Ovary (tissue), 9 donors: ENCODE data around the gene CSTB. TPM values are rescaled to one million over a fixed set of nuclear protein-coding genes. Genes with fewer than 3 reads are reported as not detected.

Experiments
- DNase-seq, 5 donors: peaks; one replicate each; pipeline ENCODE4 v3.0.0-alpha.2; 2019 to 2020
- H3K27ac ChIP-seq, 2 donors: fragments of 200-600 bp; one replicate each; pipeline versions ENCODE4 v1.5.1 to v1.8.0; 2019 to 2022
- H3K27me3 ChIP-seq: fragments of 200-600 bp; one replicate; pipeline ENCODE4 v1.8.0; 2022
- H3K36me3 ChIP-seq: fragments of 200-600 bp; sonication (generic); one replicate; pipeline ENCODE4 v1.5.1; 2019
- H3K4me1 ChIP-seq: one replicate; pipeline ENCODE4 v1.8.1; 2013; ENCODE audit warnings: mild to moderate bottlenecking, moderate library complexity; ENCODE audit not compliant: insufficient read depth
- H3K4me3 ChIP-seq: fragments of 200-600 bp; sonication (generic); one replicate; pipeline ENCODE4 v1.5.1; 2017
- H3K9me3 ChIP-seq, 2 donors: fragments of 200-600 bp in 1 of 2; sonication (generic) in 1 of 2; one replicate each; pipeline versions ENCODE4 v1.5.1 to v1.8.1; 2013 to 2019; ENCODE audit warnings: mild to moderate bottlenecking in 1 of 2, moderate library complexity in 1 of 2
- CTCF ChIP-seq, 3 donors: fragments of 450-650 bp in 2 of 3; fragments of 200-600 bp in 1 of 3; IDR thresholded peaks; one replicate each; pipeline versions ENCODE4 v1.5.1 to v1.8.0; 2016 to 2022; ENCODE audit warnings: antibody characterized with exemption in 3 of 3, mild to moderate bottlenecking in 1 of 3
- EP300 ChIP-seq: sonication (generic); formaldehyde crosslinking; IDR thresholded peaks from one replicate; pipeline ENCODE4 v1.6.1; 2017; ENCODE audit warnings: antibody characterized with exemption
- POLR2A ChIP-seq: fragments of 450-650 bp; IDR thresholded peaks from one replicate; pipeline ENCODE4 v1.6.1; 2017; ENCODE audit warnings: antibody characterized with exemption, mild to moderate bottlenecking, moderate library complexity
- WGBS, 3 donors: extraction: QIAGEN DNeasy Blood & Tissue Kit in 1 of 3; methylation state at CpG; one replicate each; pipeline versions ENCODE4 v1.1.5 to v1.1.7; 2013 to 2017; 5-methylcytosine and 5-hydroxymethylcytosine counted together
- intact Hi-C, 4 donors: fragments of 100-400 bp; cut with DNase I; formaldehyde crosslinking; loops; one replicate each; pipeline versions ENCODE4 v1.11.0 to v1.15.1; 2022 to 2023
- polyA plus RNA-seq, 2 donors: library from polyadenylated mRNA; stranded (reverse); fragments of 200-250 nt in 1 of 2; fragments of 350-450 nt in 1 of 2; fragmentation: Illumina TruSeq in 1 of 2; extraction: RNeasy Lipid Tissue Mini Kit (QIAGEN cat#74804) in 1 of 2; gene quantifications; one replicate each; pipeline ENCODE4 v1.2.3, GENCODE V29; 2013 to 2014
- total RNA-seq, 7 donors: library from RNA; depleted of rRNA in 2 of 7; stranded (reverse); fragments of >200 nt in 2 of 7; fragmentation: NEBNext Ultra II Directional in 3 of 7; extraction: Animal tissue kit (Norgen Biotek cat#: 25700) in 3 of 7; gene quantifications; one replicate each; pipeline versions ENCODE4 v1.1.0 to v1.2.4, GENCODE V29; 2016 to 2023
- donor health status: DM: no; HTN: no; CAD: no; lungs with moderate emphysema.
- donor health status: DM: no; HTN: no; CAD: no.
- donor health status: Bipolar disorder and iron deficiency.
- donor health status: DM: yes; HTN: yes; CAD: no.
- donor health status: DM: no; HTN: no; CAD: no.
- donor health status: DM: yes; HTN: yes; CAD: no.

The CSTB gene
- total and polyA plus RNA-seq, 9 donors, result 7.2 to 81.8 (median 37.4) TPM

- peak overlapping the region in 1 of 2 donors; percentile 27 for H3K27ac ChIP-seq
- no peaks in the 10 kb centered on the region for H3K9me3 ChIP-seq
- peaks cover 28% of the 10 kb centered on the region for H3K4me1 ChIP-seq
- intact Hi-C loops, result loop anchor here in 3 of 4 donors (5.0 to 10.0 kb wide), 4 partner anchors 166 to 493 kb away; partner anchors contain the start of gene PFKL (in 1 of the 3)
- WGBS, 3 donors, result 64 to 68% (median 64%) methylated on average over 24 of the region's 24 CpGs
- no peak overlapping the region for H3K4me3 ChIP-seq
- no peaks in the 10 kb centered on the region for H3K27me3 ChIP-seq
- DNase-seq, result no peak
- H3K36me3 ChIP-seq, result no peaks in the 10 kb centered on the region
- TF ChIP-seq EP300 (no peak), CTCF (IDR thresholded peaks at IDR 0.05) (no peak), POLR2A (no peak)
Measured at GRCh38 chr21:43811262-43812105, 35.4 kb upstream of the CSTB start.

- WGBS, 3 donors, result 8 to 10% (median 10%) methylated on average over 21 to 23 of the region's 23 CpGs
- DNase-seq, result peak; percentile 71 to 90 (median 84)
- intact Hi-C loops, result loop anchor here in 3 of 4 donors (5.0 to 10.0 kb wide), 4 partner anchors 167 to 494 kb away; partner anchors contain the start of gene PFKL (in 1 of the 3)
Measured at GRCh38 chr21:43810505-43811261, 34.6 kb upstream of the CSTB start.

DNA sequence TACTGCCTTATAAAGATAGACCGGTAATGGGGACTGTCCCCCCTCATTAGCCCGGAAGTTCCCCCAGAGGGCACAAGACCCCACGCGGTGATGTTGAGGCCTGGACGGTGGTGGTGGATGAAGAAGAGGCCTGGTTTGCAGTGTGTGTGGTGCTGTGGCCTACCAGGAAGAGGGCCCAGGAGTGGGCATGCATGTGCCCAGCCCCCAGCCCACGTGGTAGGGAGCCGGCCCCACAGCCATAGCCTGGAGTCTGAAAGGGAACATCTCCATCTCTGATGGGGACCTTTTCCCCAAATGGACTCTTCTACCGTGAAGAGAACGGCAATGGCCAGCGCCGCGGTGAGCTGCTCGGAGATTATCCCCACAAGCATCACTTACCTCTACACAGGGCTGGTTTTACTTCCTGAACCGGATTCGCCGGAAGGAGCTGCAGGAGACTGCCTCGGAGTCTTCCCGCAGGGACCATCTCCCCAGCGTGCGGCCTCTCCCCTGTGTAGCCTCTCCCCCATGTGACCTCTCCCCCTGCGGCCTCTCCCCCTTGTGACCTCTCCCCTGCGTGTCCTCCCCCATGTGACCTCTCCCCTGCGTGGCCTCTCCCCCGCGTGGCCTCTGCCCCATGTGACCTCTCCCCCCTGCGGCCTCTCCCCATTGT is 33.9 kb upstream of the CSTB start:
- no peaks in the 10 kb centered on the region for H3K9me3 ChIP-seq
- peak overlapping the region in 1 of 2 donors; percentile 31 for H3K27ac ChIP-seq
- H3K4me3 ChIP-seq, result no peak overlapping the region
- peaks cover 28% of the 10 kb centered on the region for H3K4me1 ChIP-seq
- DNase-seq, result no peak
- TF ChIP-seq CTCF (IDR thresholded peaks at IDR 0.05) (no peak), EP300 (no peak), POLR2A (no peak)
- H3K36me3 ChIP-seq, result no peaks in the 10 kb centered on the region
- no peaks in the 10 kb centered on the region for H3K27me3 ChIP-seq
- intact Hi-C loops, result loop anchor here in 3 of 4 donors (5.0 to 10.0 kb wide), 4 partner anchors 167 to 495 kb away; partner anchors contain the start of gene PFKL (in 1 of the 3)
- WGBS, 3 donors, result 40 to 52% (median 43%) methylated on average over 25 to 26 of the region's 26 CpGs

More at GRCh38 chr21:43810505-43811261, 34.6 kb upstream of the CSTB start:
- Histone ChIP-seq H3K9me3 (no peaks in the 10 kb centered on the region), H3K4me3 (no peak overlapping the region), H3K27ac (no peak overlapping the region), H3K27me3 (no peaks in the 10 kb centered on the region), H3K4me1 (peaks cover 28% of the 10 kb centered on the region), H3K36me3 (no peaks in the 10 kb centered on the region)
- no peak for TF ChIP-seq POLR2A
- no peak for TF ChIP-seq EP300
- TF ChIP-seq CTCF (IDR thresholded peaks at IDR 0.05), result peak; percentile 83 to 90 (median 89)

GRCh38 chr21:43809346-43809799 is 33.3 kb upstream of the CSTB start:
- intact Hi-C loops, result no loop called here
- 31 to 78% (median 50%) methylated on average over 16 of the region's 16 CpGs for WGBS, 3 donors
- peak overlapping the region in 1 of 2 donors; percentile 31 for H3K27ac ChIP-seq
- H3K9me3 ChIP-seq, result no peaks in the 10 kb centered on the region
- peak in 2 of 5 donors; percentile 41 to 64 for DNase-seq
- no peak for TF ChIP-seq CTCF (IDR thresholded peaks at IDR 0.05)
- no peak for TF ChIP-seq POLR2A
- TF ChIP-seq EP300, result no peak
- peaks cover 24% of the 10 kb centered on the region for H3K4me1 ChIP-seq
- H3K27me3 ChIP-seq, result no peaks in the 10 kb centered on the region
- H3K36me3 ChIP-seq, result no peaks in the 10 kb centered on the region
- no peak overlapping the region for H3K4me3 ChIP-seq
